ENCODE measurements around the gene CDC42BPB.

DNA sequence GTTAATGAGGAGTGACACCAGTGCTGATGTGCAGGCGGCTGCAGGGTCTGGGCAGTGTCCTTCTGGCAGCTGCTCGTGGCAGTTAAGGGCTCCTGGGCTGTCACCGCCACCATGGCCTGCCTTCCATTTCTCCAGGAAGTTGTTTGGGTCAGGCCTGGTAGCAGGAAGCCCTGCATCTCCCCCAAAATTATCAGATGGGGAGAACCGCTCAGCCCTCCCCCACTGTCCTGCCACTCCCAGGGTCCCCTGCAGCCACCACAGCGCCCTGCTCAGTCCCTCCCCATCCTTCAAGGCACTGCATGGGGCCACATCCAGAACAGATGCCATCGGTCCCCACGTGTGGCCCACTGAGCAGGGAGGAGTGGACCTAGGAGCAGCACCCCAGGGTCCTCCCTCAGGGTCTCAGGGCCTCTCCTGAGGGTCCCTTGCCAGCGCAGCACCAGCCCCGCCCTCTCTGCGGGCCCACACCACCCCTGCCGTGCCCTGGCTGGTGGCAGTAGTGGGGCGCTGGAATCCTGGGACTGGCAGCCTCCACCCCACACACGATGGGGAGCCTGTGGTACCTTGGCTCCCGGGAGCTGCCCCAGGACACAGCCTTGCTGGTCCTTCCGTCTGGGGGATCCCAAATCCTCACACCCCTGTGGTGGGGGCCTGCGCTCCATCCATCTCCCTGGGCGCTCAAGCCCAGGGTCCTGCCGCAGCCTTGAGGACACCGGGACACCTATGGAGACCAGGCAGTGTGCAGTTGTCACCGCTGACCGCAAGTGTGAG is 145.2 kb downstream of the CDC42BPB start:
- TF ChIP-seq, protein P1, sequence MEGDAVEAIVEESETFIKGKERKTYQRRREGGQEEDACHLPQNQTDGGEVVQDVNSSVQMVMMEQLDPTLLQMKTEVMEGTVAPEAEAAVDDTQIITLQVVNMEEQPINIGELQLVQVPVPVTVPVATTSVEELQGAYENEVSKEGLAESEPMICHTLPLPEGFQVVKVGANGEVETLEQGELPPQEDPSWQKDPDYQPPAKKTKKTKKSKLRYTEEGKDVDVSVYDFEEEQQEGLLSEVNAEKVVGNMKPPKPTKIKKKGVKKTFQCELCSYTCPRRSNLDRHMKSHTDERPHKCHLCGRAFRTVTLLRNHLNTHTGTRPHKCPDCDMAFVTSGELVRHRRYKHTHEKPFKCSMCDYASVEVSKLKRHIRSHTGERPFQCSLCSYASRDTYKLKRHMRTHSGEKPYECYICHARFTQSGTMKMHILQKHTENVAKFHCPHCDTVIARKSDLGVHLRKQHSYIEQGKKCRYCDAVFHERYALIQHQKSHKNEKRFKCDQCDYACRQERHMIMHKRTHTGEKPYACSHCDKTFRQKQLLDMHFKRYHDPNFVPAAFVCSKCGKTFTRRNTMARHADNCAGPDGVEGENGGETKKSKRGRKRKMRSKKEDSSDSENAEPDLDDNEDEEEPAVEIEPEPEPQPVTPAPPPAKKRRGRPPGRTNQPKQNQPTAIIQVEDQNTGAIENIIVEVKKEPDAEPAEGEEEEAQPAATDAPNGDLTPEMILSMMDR (IDR thresholded peaks at IDR 0.05) = no peak
- no peak for TF ChIP-seq POLR2A (IDR thresholded peaks at IDR 0.05)
